Glomerular visceral epithelial cell (primary cell): ENCODE measurements around the gene CNTNAP2.

Experiments used
- DNase-seq: peaks from one replicate; pipeline ENCODE4 v3.0.0-alpha.2; 2016; ENCODE audit errors: extremely low spot score

Gene CNTNAP2

DNA sequence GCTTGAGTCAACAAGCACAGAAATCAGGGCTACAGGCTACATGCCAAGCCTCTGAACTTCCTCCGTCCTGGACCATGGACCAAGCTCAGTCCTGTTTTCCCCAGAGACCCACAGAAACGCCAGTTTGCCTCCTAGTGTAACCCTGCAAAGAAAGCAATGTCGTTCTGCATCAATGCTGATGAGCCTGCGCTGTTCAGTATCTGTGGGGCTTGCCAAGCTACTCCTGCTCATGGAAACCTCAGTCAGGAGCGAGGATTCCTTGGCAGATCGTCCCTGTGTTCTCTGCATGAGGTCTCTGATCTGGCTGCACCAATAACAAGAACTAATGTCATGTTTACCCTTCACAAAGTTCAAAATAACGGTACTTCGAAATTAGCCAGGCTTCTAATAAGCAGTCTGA, 1978.5 kb downstream of the CNTNAP2 start:
- no peak for DNase-seq

DNA sequence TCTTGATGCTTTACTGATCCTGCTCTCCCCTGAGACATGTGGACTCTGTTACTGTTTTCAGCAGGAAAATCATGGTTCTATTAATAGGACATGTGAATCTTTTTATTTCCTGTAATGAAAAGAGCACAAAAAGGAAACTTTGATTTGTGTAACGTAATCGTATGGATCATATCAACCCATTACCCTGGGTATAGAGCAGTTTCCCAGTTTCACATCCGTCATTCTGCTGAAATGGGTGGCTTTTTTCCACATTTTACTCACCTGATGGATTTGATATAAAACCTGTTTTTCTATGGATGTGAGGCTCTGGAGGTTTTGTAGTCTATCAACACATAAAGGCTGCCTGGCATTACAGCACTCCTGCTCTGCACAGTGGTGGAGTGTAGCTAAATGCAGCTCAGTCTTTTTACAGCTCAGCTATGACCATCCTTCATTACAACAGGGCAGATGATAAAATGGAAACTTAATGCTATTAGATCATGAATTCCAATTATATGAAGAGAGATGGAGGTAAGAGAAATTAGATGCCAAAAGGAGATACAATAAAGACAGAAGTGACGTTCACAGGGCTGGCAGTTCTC, 1987.6 kb downstream of the CNTNAP2 start:
- no peak for DNase-seq

- no peak for DNase-seq
Observed at GRCh38 chr7:148104924-148105323, 1988.3 kb downstream of the CNTNAP2 start.

- no peak for DNase-seq
Observed at GRCh38 chr7:148105853-148106252, 1989.3 kb downstream of the CNTNAP2 start.

GRCh38 chr7:148107443-148108127, 1991.0 kb downstream of the CNTNAP2 start:
- no peak for DNase-seq

- no peak for DNase-seq
Observed at GRCh38 chr7:148108381-148108780, 1991.8 kb downstream of the CNTNAP2 start.

GRCh38 chr7:148110097-148110868, 1993.7 kb downstream of the CNTNAP2 start:
- DNase-seq, result peak; percentile 1

DNA sequence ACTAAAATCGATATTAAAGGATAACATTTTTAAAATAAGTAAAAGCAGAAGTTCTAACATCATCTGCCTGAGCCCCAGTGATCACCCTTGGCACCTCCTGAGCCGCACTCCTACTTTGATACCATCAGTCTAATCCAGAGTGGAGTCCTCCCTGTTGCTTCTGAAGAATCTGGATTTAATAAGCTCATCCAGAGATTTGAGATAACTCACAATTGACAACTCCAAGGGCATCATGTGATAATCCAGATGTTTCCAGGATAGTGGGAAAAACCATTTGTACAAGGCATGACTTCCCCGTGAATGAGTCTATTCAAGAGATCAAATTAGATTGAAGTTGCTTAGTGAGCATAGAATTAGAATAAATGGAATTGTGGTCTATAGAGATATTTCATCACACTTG, 1998.2 kb downstream of the CNTNAP2 start:
- no peak for DNase-seq

DNA sequence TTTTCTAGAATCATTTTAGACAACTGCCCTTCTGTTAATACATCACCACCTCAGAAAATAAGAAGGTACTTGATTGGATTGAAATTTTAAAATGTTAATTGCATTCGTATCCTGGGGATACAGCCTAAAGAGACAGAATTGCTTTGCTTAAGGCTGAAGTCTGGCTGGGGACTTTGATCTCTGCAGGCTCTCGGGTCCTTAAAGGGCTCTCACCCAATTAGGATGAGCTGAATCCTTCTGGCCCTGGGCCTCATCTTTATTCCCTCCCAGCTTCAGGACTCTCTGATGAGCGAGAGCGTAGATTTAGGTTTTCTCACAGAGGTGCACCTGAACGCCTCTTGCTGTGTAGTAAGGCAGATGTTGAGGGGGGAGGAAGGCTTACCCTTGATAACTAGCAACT, 1998.7 kb downstream of the CNTNAP2 start:
- DNase-seq, result no peak

- DNase-seq, result no peak
Observed at GRCh38 chr7:148116195-148116594, 1999.6 kb downstream of the CNTNAP2 start.

GRCh38 chr7:148116829-148117403, 2000.3 kb downstream of the CNTNAP2 start:
- no peak for DNase-seq

GRCh38 chr7:148118371-148118770, 2001.8 kb downstream of the CNTNAP2 start:
- DNase-seq, result no peak

GRCh38 chr7:148121401-148121800, 2004.8 kb downstream of the CNTNAP2 start:
- no peak for DNase-seq

- DNase-seq, result no peak
Observed at GRCh38 chr7:148121847-148122246, 2005.2 kb downstream of the CNTNAP2 start.

DNA sequence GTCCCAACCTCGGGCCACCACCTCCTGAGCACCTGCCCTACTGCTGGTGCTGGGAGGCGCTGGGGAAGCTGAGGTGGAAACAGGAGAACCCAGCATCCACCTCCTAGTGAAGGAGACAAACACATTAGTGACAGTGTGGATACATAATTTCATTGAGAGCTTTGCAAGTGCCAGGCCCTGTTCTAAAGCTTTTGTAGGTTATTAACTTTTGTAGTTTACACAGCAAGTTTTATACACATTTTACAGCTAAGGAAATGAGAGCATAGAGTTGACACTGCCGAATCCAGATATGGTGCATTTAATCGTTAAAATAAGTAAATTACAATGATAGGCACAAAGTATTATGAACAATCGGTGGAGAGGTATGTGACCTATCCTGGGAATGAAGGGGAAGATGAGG, 2007.9 kb downstream of the CNTNAP2 start:
- DNase-seq, result no peak

- no peak for DNase-seq
Observed at GRCh38 chr7:148127374-148127773, 2010.8 kb downstream of the CNTNAP2 start.

DNA sequence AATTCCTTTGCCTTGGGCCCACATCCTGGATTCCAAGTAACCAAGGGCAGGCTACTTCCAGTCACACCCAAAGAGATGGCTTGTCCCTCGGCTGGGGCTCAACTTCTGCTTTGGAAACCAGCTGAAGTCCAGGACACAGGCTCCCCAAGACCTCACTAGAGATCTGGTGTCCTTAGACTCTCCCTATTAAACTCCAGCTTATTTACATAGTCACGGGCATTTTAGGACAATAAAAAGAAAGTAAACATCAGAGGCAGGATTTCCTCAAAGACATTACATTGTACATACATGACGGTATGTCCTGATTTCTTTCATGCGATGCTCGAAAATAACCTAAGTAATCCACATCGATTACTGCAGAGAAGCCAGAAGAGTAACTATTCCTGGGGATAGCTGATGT, 2012.4 kb downstream of the CNTNAP2 start:
- no peak for DNase-seq

- no peak for DNase-seq
Observed at GRCh38 chr7:148135116-148135515, 2018.5 kb downstream of the CNTNAP2 start.

DNA sequence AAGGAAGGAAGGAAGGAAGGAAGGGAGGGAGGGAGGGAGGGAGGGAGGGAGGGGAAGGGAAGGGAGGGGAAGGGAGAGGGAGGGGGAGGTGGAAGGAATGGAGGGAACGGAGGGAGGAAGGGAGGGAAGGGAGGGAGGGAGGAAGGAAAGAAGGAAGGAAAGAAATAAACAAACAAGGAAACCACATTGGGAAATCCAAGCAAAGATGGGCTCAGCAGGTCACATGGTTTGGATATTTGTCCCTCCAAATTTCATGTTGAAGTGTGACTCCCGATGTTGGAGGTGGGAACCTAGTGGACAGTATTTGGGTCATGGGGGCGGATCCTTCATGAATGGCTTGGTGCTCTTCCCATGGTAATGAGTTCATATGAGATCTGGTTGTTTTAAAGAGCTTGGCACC, 2019.4 kb downstream of the CNTNAP2 start:
- no peak for DNase-seq

GRCh38 chr7:148142660-148143248, 2026.2 kb downstream of the CNTNAP2 start:
- DNase-seq, result no peak

- no peak for DNase-seq
Observed at GRCh38 chr7:148144827-148145226, 2028.2 kb downstream of the CNTNAP2 start.

DNA sequence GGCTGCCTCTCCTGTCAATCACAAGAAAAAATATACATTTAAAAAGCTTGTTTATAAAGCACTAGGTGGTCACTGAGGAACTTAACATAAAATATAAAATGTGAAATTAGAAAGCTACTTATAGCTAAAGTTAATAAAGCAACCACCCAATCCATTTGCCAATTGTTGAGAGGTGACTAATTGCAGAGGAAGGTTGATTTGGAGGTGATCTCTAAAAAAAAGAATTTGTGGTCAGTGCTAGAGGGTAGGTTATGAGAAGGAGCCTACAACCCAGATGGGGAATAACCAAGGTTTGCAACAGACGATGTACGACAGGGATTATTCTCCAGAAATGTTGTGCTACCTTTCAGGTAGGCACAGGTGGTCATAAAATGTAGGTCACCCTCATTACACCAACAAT, 2029.7 kb downstream of the CNTNAP2 start:
- no peak for DNase-seq
